GM12801 (cell line): ENCODE data around the gene PGA3.

Source experiments
- CTCF ChIP-seq: IDR thresholded peaks from one replicate; pipeline ENCODE4 v1.5.1; 2011; ENCODE audit warnings: control low read depth; ENCODE audit not compliant: insufficient read length; ENCODE audit errors: extremely low read depth

Gene PGA3

GRCh38 chr11:61168042-61168688 lies 35.1 kb upstream of the PGA3 start:
- TF ChIP-seq CTCF = no peak

DNA sequence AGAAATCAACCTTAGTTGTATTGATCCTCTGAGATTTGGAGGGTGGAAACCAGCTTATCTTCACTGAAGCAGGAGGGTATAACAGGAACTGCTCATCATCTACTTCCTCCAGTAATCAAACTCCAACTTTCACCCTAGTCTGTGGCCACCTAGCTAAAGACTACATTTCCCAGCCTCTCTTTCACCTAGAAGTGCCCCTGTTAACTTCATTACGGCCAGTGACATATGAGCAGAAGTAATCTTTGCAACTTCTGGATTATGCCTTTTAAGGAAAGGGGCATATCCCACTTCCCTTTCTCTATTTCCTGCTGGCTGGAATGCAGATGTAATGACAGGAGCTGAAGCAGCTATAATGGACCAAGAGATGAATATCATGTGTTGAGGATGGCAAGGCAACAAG lies 34.5 kb upstream of the PGA3 start:
- no peak for TF ChIP-seq CTCF

DNA sequence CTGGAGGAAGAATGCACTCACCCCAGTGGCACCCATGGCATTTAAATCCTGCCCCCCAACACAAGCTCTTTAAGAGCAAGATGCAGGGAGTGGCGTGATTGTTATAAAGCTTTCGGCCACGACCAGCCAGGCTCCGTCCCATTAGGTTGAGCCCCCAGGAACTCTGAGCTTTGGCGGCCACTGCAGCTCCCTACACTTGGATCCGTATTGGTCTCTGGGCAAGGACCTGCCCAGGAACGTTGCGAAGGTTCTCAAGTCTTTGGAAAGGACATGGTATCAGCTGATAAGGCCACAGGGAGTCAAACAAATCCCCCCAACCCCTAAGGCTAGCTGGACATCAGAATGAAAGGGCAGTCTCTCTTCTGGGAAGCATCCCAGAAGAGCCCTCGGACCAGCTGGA lies 32.7 kb upstream of the PGA3 start:
- no peak for TF ChIP-seq CTCF

DNA sequence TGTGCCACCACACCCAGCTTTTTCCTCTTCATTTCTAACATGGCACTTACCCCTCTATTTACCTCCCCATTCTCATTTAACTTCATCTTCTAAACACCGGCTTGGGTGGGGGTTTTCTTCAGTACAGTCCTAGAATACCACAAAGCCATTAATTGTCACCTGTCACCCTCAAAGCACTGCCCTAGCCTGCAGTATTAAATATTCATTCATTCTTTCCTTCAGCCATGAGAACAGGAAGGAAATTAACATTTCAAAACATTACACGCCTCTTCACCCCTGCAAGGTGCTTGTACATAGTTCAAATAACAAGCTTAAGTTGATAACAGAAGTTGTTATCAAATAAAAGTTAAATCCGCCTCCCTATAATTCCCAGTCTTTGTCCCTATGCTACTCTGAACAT lies 31.4 kb upstream of the PGA3 start:
- no peak for TF ChIP-seq CTCF

DNA sequence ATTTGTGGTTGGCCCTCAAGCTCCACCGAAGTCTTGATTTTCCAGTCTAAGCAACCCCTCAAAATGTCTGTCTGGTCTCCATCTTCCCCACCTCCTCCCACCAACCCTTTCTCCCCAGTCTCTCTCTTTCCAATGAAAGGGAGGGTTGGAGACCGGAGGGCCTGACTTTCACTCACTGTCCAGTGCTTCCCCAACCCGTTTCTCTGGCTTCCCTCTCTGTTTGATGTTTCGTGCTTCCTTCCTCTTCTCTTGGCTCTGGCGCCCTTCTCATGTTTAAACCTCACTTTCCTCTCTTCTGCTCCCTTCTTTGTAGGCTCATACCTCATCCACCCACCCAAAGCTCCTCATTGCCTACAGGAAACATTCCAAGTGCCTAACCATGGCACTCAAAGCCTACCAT lies 31.0 kb upstream of the PGA3 start:
- no peak for TF ChIP-seq CTCF

- TF ChIP-seq CTCF = no peak
These were observed 30.4 kb upstream of the PGA3 start for GRCh38 chr11:61172888-61173287.

DNA sequence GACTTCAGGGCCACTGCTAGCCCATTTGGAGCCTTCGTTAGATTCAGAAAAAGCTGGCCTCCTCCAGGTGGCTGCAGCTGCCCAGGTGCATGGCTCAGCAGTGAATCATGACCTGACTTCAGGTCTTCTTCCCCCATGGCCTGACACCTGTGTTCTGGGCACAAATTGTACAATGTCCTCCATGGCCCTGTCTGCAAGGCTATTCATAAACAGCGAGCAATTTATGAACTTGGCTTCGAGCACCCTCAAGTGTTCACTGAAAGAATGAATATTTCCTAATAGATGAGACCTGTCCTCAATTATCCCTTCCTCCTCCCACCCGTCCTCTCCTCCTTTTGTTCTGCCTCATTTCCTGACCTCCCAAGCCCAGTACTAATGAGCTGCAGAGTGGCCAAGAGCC lies 29.9 kb upstream of the PGA3 start:
- no peak for TF ChIP-seq CTCF

- no peak for TF ChIP-seq CTCF
These were observed 29.0 kb upstream of the PGA3 start for GRCh38 chr11:61174273-61174672.
